ENCODE results near the gene FCER1G. TPM values are rescaled to one million over a fixed set of nuclear protein-coding genes. Genes with fewer than 3 reads are reported as not detected.

FCER1G gene
- total and polyA plus RNA-seq, 2 experiments from 2014 or later, result 4.3 to 4.8 TPM

DNA sequence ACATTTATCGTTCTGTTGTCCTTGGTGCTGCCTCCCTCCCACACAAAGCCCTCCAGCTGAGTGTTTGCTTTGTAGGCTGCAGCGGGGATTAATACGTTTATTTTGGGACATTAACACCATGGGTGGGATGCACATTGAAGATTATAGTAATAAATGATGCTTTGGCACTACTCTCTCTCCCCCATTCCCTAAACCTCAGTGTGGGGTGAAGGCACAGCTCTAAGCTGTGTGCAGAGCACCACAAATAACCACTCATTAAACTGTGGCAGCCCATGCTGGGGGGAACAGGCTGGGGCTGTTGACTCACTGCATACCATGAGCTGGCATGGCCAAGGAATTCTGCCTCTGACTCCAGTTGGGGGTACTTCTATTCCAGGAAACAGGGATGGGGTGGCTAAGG, 51.1 kb downstream of the FCER1G start:
- Histone ChIP-seq H3K4me3 (no peak overlapping the region), H3K36me3 (replicated peaks; ENCODE audit: insufficient read depth, low read depth) (no peaks in the 10 kb centered on the region), H4K20me1 (ENCODE audit: insufficient read depth, poor library complexity, severe bottlenecking) (no peaks in the 10 kb centered on the region), H3K79me2 (no peaks in the 10 kb centered on the region), H2AFZ (no peak overlapping the region), H3K4me2 (no peak overlapping the region), H3K4me1 (ENCODE audit: insufficient read depth) (peaks cover under 1% of the 10 kb centered on the region), H3K27me3 (no peaks in the 10 kb centered on the region), H3K9me3 (ENCODE audit: low read depth) (no peaks in the 10 kb centered on the region), H3K9me2 (replicated peaks; ENCODE audit: insufficient read depth) (no peaks in the 10 kb centered on the region), H3K27ac (no peak overlapping the region)
- DNase-seq (ENCODE audit: low spot score), result no peak
- WGBS (ENCODE audit: low lambda C conversion rate, missing lambda C conversion rate), result 50% methylated on average over 3 of the region's 3 CpGs
- no peak for TF ChIP-seq EZH2phosphoT487 (IDR thresholded peaks at IDR 0.05; ENCODE audit: low read depth, severe bottlenecking, unreplicated experiment)
- no peak for TF ChIP-seq EZH2 (IDR thresholded peaks at IDR 0.05; ENCODE audit: borderline replicate concordance)
- TF ChIP-seq CTCF (IDR thresholded peaks at IDR 0.05; ENCODE audit: poor library complexity), result no peak

DNA sequence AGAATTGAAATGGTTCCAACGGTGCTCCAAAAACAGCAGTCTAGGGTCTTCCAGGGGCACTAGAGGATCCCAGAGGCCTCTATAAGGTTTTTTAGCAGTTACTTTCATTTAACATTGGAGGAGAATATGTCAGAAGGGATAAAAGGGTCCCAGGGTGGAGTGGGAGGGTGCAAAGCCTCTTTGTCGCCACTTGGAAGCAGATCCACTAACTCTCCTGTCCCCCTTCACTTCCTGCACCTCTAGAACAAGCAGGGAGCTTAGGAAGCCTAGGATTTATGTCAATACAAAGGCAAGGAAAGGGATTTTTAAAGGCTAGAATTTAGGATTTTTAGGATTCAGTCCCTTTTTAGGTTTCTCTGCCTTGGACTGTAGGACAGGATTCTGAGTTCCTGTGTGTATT, 51.7 kb downstream of the FCER1G start:
- Histone ChIP-seq H3K4me2 (no peak overlapping the region), H3K9me2 (replicated peaks; ENCODE audit: insufficient read depth) (no peaks in the 10 kb centered on the region), H3K4me3 (no peak overlapping the region), H3K9me3 (ENCODE audit: low read depth) (no peaks in the 10 kb centered on the region), H2AFZ (no peak overlapping the region), H3K36me3 (replicated peaks; ENCODE audit: insufficient read depth, low read depth) (no peaks in the 10 kb centered on the region), H4K20me1 (ENCODE audit: insufficient read depth, poor library complexity, severe bottlenecking) (no peaks in the 10 kb centered on the region), H3K27ac (no peak overlapping the region), H3K27me3 (no peaks in the 10 kb centered on the region), H3K79me2 (no peaks in the 10 kb centered on the region), H3K4me1 (ENCODE audit: insufficient read depth) (no peaks in the 10 kb centered on the region)
- WGBS (ENCODE audit: low lambda C conversion rate, missing lambda C conversion rate), result 71% methylated on average over 2 of the region's 2 CpGs
- DNase-seq (ENCODE audit: low spot score), result no peak
- TF ChIP-seq EZH2 (IDR thresholded peaks at IDR 0.05; ENCODE audit: borderline replicate concordance) (no peak), CTCF (IDR thresholded peaks at IDR 0.05; ENCODE audit: poor library complexity) (no peak), EZH2phosphoT487 (IDR thresholded peaks at IDR 0.05; ENCODE audit: low read depth, severe bottlenecking, unreplicated experiment) (no peak)

- H3K27ac ChIP-seq, result no peak overlapping the region
- H3K4me2 ChIP-seq, result no peak overlapping the region
- no peaks in the 10 kb centered on the region for H3K79me2 ChIP-seq
- no peak overlapping the region for H2AFZ ChIP-seq
- no peaks in the 10 kb centered on the region for H3K9me3 ChIP-seq (ENCODE audit: low read depth)
- H3K4me1 ChIP-seq (ENCODE audit: insufficient read depth), result no peaks in the 10 kb centered on the region
- H3K36me3 ChIP-seq (replicated peaks; ENCODE audit: insufficient read depth, low read depth), result no peaks in the 10 kb centered on the region
- WGBS (ENCODE audit: low lambda C conversion rate, missing lambda C conversion rate), result 73% methylated on average over 3 of the region's 3 CpGs
- no peak for TF ChIP-seq CTCF (IDR thresholded peaks at IDR 0.05; ENCODE audit: poor library complexity)
- TF ChIP-seq EZH2 (IDR thresholded peaks at IDR 0.05; ENCODE audit: borderline replicate concordance), result no peak
- TF ChIP-seq EZH2phosphoT487 (IDR thresholded peaks at IDR 0.05; ENCODE audit: low read depth, severe bottlenecking, unreplicated experiment), result no peak
- H3K4me3 ChIP-seq, result no peak overlapping the region
- H3K27me3 ChIP-seq, result no peaks in the 10 kb centered on the region
- no peak for DNase-seq (ENCODE audit: low spot score)
- H3K9me2 ChIP-seq (replicated peaks; ENCODE audit: insufficient read depth), result no peaks in the 10 kb centered on the region
- H4K20me1 ChIP-seq (ENCODE audit: insufficient read depth, poor library complexity, severe bottlenecking), result no peaks in the 10 kb centered on the region
Measured at GRCh38 chr1:161267321-161267720, 52.2 kb downstream of the FCER1G start.

Small RNA genes within 50 kb of the gene (microRNA-seq; reads per million reads assigned to microRNA genes)
- 3.1 reads per million for gene MIR5187

Other genes with a start within 250 kb of the FCER1G start
- 140 and 180 TPM in 2 replicates for gene F11R, start 194.1 kb upstream of the FCER1G start, total RNA-seq
- gene F11R, start 194.1 kb upstream of the FCER1G start, polyA plus RNA-seq, result 148 and 149 TPM in 2 replicates
- 30.8 and 36.3 TPM in 2 replicates for gene TSTD1, start 176.3 kb upstream of the FCER1G start, total RNA-seq
- gene TSTD1, start 176.3 kb upstream of the FCER1G start, polyA plus RNA-seq, result 101 and 102 TPM in 2 replicates
- gene USF1, start 169.3 kb upstream of the FCER1G start, total RNA-seq, result 62.1 and 85.1 TPM in 2 replicates
- gene USF1, start 169.3 kb upstream of the FCER1G start, polyA plus RNA-seq, result 11.9 and 23.2 TPM in 2 replicates
- gene ARHGAP30, start 145.4 kb upstream of the FCER1G start, total RNA-seq, result 0.52 and 0.80 TPM in 2 replicates
- 1.4 and 1.7 TPM in 2 replicates for gene ARHGAP30, start 145.4 kb upstream of the FCER1G start, polyA plus RNA-seq
- gene NECTIN4, start 125.7 kb upstream of the FCER1G start, total RNA-seq, result 5.9 and 7.0 TPM in 2 replicates
- gene NECTIN4, start 125.7 kb upstream of the FCER1G start, polyA plus RNA-seq, result 8.5 and 12.7 TPM in 2 replicates
- 1.4 and 3.9 TPM in 2 replicates for gene KLHDC9, start 116.9 kb upstream of the FCER1G start, total RNA-seq
- 4.5 and 7.4 TPM in 2 replicates for gene KLHDC9, start 116.9 kb upstream of the FCER1G start, polyA plus RNA-seq
- gene PFDN2, start 97.3 kb upstream of the FCER1G start, total RNA-seq, result 47.6 and 63.1 TPM in 2 replicates
- 84.6 and 93.2 TPM in 2 replicates for gene PFDN2, start 97.3 kb upstream of the FCER1G start, polyA plus RNA-seq
- gene NIT1, start 97.2 kb upstream of the FCER1G start, total RNA-seq, result 41.3 and 47.5 TPM in 2 replicates
- gene NIT1, start 97.2 kb upstream of the FCER1G start, polyA plus RNA-seq, result 48.9 and 50.4 TPM in 2 replicates
- gene DEDD, start 82.6 kb upstream of the FCER1G start, total RNA-seq, result 19.0 and 21.8 TPM in 2 replicates
- 24.3 and 27.1 TPM in 2 replicates for gene DEDD, start 82.6 kb upstream of the FCER1G start, polyA plus RNA-seq
- 105 and 136 TPM in 2 replicates for gene UFC1, start 61.3 kb upstream of the FCER1G start, total RNA-seq
- gene UFC1, start 61.3 kb upstream of the FCER1G start, polyA plus RNA-seq, result 119 and 128 TPM in 2 replicates
- gene USP21, start 55.8 kb upstream of the FCER1G start, total RNA-seq, result 5.5 and 7.7 TPM in 2 replicates
- gene USP21, start 55.8 kb upstream of the FCER1G start, polyA plus RNA-seq, result 24.4 and 44.7 TPM in 2 replicates
- 11.2 and 18.3 TPM in 2 replicates for gene PPOX, start 48.9 kb upstream of the FCER1G start, total RNA-seq
- gene PPOX, start 48.9 kb upstream of the FCER1G start, polyA plus RNA-seq, result 30.7 and 31.6 TPM in 2 replicates
- 32.2 and 36.0 TPM in 2 replicates for gene B4GALT3, start 37.8 kb upstream of the FCER1G start, total RNA-seq
- gene B4GALT3, start 37.8 kb upstream of the FCER1G start, polyA plus RNA-seq, result 48.1 and 56.9 TPM in 2 replicates
- gene ADAMTS4, start 16.2 kb upstream of the FCER1G start, total RNA-seq, result 1.2 and 2.3 TPM in 2 replicates
- gene ADAMTS4, start 16.2 kb upstream of the FCER1G start, polyA plus RNA-seq, result 4.4 and 6.1 TPM in 2 replicates
- gene NDUFS2, start 12.9 kb upstream of the FCER1G start, total RNA-seq, result 103 TPM in 2 replicates
- gene NDUFS2, start 12.9 kb upstream of the FCER1G start, polyA plus RNA-seq, result 163 and 177 TPM in 2 replicates
- gene APOA2, start 8.3 kb downstream of the FCER1G start, total RNA-seq, result 3,581 and 4,608 TPM in 2 replicates
- 5,258 and 8,089 TPM in 2 replicates for gene APOA2, start 8.3 kb downstream of the FCER1G start, polyA plus RNA-seq
- 11.4 and 15.7 TPM in 2 replicates for gene TOMM40L, start 10.8 kb downstream of the FCER1G start, total RNA-seq
- gene TOMM40L, start 10.8 kb downstream of the FCER1G start, polyA plus RNA-seq, result 14.5 and 15.7 TPM in 2 replicates
- gene NR1I3, start 22.9 kb downstream of the FCER1G start, total RNA-seq, result 2.6 and 4.1 TPM in 2 replicates
- gene NR1I3, start 22.9 kb downstream of the FCER1G start, polyA plus RNA-seq, result 3.9 and 8.1 TPM in 2 replicates
- gene PCP4L1, start 43.5 kb downstream of the FCER1G start, total RNA-seq, result 1.4 and 2.6 TPM in 2 replicates
- 1.4 and 1.7 TPM in 2 replicates for gene PCP4L1, start 43.5 kb downstream of the FCER1G start, polyA plus RNA-seq
- gene MPZ, start 94.7 kb downstream of the FCER1G start, total RNA-seq, result 0.80 and 2.1 TPM in 2 replicates
- gene MPZ, start 94.7 kb downstream of the FCER1G start, polyA plus RNA-seq, result 0.21 TPM in 1 of 2 replicates, not detected in the other
- gene SDHC, start 99.1 kb downstream of the FCER1G start, total RNA-seq, result 131 and 169 TPM in 2 replicates
- 291 and 358 TPM in 2 replicates for gene SDHC, start 99.1 kb downstream of the FCER1G start, polyA plus RNA-seq
- gene CFAP126, start 152.6 kb downstream of the FCER1G start, total RNA-seq, result not detected in 2 replicates
- gene CFAP126, start 152.6 kb downstream of the FCER1G start, polyA plus RNA-seq, result not detected in 2 replicates

Measured in hepatocyte (in vitro differentiated cells).